GM18508 (cell line): Measurements from ENCODE around the gene RPUSD3.

Experiments used
- ATAC-seq: cut with Tn5 transposase; IDR thresholded peaks from one replicate; pipeline ENCODE4 v1.9.1; 2021; ENCODE audit warnings: moderate number of reproducible peaks; ENCODE audit not compliant: insufficient read depth, unreplicated experiment

RPUSD3 gene

GRCh38 chr3:9808345-9809037 lies 35.3 kb downstream of the RPUSD3 start:
- peak; percentile 56 for ATAC-seq

DNA sequence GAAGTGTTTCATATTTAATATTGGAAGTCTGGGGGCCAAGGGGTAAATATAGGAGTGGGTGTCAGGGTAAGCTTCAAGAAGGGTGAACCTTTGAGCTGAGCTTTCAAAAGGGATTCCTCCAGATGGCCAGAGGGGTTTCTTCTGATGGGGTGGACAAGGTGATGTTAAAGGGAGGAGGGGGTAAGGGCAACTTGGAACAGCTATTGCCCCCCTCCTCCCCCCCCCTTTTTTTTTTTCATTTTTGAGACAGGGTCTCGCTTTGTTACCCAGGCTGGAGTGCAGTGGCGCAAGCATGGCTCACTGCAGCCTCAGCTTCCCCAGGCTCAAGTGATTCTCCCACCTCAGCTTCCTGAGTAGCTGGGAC lies 35.8 kb downstream of the RPUSD3 start:
- ATAC-seq = no peak

DNA sequence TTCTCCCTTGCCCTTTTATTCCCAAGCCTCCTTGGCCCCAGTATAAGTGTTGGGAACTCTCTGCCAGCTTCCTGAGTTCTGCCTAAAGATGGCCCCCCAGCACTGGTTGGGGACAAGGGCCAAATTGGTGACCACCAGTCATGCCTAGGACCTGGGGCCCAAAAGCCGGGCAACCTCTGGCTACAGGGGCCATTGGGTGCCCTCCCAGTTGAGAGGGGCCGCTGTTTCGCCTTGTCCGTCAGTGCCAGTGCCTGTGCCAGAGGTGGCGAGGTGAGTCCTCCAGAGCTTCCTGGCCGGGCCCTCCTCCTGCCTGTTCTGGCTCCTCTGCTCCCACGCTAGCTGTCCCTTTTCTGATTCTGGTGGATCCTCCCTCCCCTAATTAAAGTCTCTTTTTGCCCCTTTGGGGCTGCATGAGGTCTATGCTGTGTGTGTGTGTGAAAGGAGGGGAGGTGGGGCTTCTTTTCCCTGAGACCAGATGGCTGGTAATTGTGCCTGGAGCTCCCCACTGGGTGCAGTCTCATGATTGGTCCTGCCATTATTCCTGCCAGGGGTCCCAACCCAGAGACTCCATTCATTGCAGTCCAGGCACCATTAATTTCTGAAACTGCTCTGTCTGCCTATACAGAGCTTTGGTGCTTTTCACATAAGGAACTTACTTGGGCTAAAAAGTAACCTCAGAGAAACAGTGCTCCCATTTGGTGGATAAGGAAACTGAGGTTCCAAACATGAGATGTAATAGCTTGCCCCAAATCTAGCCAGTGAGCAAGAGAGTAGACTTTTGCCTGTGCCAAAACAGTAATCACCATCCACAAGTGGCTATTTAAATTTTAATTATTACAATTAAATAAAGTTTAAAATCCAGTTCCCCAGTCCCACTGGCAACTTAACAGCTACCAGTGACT lies 36.9 kb downstream of the RPUSD3 start:
- ATAC-seq = no peak

- no peak for ATAC-seq
Observed at GRCh38 chr3:9806137-9806536, 37.7 kb downstream of the RPUSD3 start.

GRCh38 chr3:9804996-9805395 lies 38.8 kb downstream of the RPUSD3 start:
- no peak for ATAC-seq

DNA sequence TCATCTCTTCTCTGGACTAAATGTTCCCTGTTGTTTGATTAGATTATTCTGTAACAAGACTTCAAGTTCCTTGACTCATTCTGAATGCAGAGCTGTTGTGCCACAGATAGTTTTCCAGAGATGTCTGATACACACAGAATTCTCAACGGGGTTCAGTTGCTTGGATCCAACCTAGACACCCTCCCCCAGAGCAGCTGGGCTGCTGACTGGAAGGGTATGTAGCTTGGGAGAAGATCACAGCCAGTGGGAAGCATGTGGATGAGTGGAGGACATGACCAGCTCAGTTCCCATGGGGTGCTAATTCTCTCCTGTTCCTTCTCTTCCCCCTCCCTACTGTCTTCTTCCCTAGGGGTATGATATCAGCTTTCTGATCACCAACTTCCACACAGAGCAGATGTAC lies 40.3 kb downstream of the RPUSD3 start:
- ATAC-seq = no peak

GRCh38 chr3:9800529-9800928 lies 43.3 kb downstream of the RPUSD3 start:
- ATAC-seq = no peak

GRCh38 chr3:9797196-9797945 lies 46.4 kb downstream of the RPUSD3 start:
- ATAC-seq = no peak

DNA sequence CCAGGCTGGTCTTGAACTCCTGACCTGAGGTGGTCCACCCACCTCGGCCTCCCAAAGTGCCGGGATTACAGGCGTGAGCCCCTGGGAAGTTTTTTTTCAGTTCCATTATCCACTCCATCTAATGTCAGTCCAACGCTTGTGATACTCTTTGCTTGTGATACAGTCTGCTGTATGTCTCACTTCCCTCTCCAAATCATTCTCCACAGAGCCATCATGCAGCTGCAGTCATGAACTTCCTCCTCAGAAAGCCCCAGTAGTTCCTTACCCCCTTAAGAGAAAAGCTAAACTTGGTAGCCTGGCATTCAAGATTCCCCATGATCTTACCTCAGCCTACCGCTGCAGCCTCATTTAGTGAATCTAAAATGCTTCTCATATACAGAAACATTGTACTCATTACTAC lies 48.6 kb downstream of the RPUSD3 start:
- ATAC-seq = no peak

- ATAC-seq = no peak
Observed at GRCh38 chr3:9794400-9794799, 49.4 kb downstream of the RPUSD3 start.

GRCh38 chr3:9793161-9793781 lies 50.5 kb downstream of the RPUSD3 start:
- ATAC-seq = no peak

GRCh38 chr3:9792405-9793160 lies 51.2 kb downstream of the RPUSD3 start, which contains the start of the genes ARPC4 and TADA3:
ARPC4 (plus strand) TSS chr3:9793082; CDS start chr3:9793122, 40 bp downstream.
TADA3 (minus strand) TSS chr3:9792473; CDS start chr3:9791466, 1,007 bp downstream.
- ATAC-seq = peak; percentile 61

DNA sequence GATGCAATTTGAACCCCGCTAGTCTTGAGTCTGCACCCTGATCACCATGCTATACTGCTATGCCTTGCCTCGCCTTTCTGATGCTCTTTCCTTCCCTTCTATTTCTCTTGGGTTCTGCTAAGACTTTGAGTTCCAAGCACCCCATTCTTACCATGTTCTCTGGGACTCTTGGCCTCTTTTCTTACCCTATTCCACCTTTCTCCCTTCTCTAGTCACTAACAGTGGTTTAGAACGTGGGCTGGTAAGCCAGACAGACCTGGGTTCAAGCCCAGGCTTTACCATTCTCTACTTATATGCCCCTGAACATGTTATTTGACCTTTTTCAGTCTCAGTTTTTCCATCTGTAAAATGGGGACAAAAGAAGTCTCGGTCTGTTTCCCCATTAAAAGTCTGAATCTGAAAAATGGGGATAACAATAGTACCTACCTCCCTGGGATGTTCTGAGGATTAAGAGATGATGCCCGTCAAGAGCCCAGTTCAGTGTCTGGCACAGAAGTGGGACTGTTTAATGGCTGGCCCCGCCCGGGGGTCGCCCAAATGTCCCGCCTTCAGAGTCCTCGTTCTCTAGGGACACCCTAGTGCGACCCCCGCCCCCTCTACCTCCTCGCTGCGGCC lies 51.9 kb downstream of the RPUSD3 start:
- ATAC-seq = peak; percentile 2

GRCh38 chr3:9791127-9791526 lies 52.7 kb downstream of the RPUSD3 start:
- ATAC-seq = no peak
